ENCODE measurements around the gene CLDND2. TPM values are rescaled to one million over a fixed set of nuclear protein-coding genes. Genes with fewer than 3 reads are reported as not detected.
A peak's percentile ranks its signal among the peaks of the same experiment; 100 is the strongest.

Gene CLDND2
- total and polyA plus RNA-seq, 11 donors = 0.46 to 2.3 (median 0.92) TPM; not detected in 5

DNA sequence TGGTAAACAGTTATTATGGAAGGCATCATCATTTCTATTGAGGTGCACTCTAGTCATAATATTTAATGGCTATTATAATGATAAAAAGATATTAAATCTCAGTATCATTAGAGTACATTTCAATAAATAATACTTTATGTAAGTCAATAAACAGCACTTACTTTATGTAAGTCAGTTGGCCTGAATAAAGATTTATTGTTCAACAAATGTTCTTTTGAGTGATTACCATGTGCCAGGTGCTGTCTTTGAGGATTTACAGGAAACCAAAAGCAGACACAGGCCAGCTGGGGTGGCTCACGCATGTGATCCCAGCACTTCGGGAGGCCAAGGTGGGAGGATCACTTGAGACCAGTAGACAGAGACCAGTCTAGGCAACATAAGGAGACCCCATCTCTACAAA, 8.6 kb upstream of the CLDND2 start:
- DNase-seq = no peak
- H3K27ac ChIP-seq = no peak overlapping the region
- peaks cover 0 to 15% (median 0%) of the 10 kb centered on the region in 12 donors for H3K4me1 ChIP-seq
- no peaks in the 10 kb centered on the region for H3K27me3 ChIP-seq
- no peaks in the 10 kb centered on the region for H3K36me3 ChIP-seq
- no peak overlapping the region for H3K4me3 ChIP-seq
- ATAC-seq = no peak
- intact Hi-C loops (cut with DNase I) = no loop called here
- TF ChIP-seq, protein P1, sequence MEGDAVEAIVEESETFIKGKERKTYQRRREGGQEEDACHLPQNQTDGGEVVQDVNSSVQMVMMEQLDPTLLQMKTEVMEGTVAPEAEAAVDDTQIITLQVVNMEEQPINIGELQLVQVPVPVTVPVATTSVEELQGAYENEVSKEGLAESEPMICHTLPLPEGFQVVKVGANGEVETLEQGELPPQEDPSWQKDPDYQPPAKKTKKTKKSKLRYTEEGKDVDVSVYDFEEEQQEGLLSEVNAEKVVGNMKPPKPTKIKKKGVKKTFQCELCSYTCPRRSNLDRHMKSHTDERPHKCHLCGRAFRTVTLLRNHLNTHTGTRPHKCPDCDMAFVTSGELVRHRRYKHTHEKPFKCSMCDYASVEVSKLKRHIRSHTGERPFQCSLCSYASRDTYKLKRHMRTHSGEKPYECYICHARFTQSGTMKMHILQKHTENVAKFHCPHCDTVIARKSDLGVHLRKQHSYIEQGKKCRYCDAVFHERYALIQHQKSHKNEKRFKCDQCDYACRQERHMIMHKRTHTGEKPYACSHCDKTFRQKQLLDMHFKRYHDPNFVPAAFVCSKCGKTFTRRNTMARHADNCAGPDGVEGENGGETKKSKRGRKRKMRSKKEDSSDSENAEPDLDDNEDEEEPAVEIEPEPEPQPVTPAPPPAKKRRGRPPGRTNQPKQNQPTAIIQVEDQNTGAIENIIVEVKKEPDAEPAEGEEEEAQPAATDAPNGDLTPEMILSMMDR (IDR thresholded peaks at IDR 0.05) = no peak
- TF ChIP-seq POLR2A (IDR thresholded peaks at IDR 0.05) = no peak
- WGBS, 4 donors = 77 to 85% (median 78%) methylated on average over 2 of the region's 2 CpGs
- peaks cover 0 to 7% (median 0%) of the 10 kb centered on the region in 12 donors for H3K9me3 ChIP-seq

DNA sequence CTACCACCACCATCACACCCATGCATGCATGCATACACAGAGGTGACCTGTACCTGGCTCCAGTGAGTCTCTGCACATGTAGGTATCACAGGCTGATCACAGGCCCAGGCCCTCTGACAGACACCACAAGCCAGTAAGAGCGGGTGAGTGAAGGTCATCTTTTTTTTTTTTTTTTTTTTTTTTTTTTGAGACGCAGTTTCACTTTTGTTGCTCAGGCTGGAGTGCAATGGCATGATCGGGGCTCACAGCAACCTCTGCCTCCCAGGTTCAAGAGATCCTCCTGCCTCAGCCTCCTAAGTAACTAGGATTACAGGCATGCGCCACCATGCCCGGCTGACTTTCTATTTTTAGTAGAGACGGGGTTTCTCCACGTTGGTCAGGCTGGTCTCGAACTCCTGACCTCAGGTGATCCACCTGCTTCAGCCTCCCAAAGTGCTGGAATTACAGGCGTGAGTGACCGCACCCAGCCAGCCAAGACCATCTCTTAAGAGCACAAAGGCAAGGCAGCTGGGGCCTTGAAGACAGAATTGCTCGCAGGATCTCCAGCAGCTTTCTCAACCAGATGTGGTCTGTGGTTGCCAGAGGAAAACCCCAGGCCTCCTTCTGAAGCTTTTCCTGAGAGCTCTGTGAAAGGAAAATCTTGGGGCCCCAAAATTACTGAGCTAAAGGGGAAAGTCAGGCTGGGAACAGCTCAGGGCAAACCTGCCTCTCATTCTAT, 6.9 kb upstream of the CLDND2 start:
- intact Hi-C loops (cut with DNase I) = no loop called here
- H3K9me3 ChIP-seq = no peaks in the 10 kb centered on the region
- DNase-seq (peak in 1 of 5 donors; percentile 24), ATAC-seq (no peak)
- H3K27me3 ChIP-seq = no peaks in the 10 kb centered on the region
- no peak overlapping the region for H3K4me3 ChIP-seq
- H3K4me1 ChIP-seq = peaks cover 0 to 24% (median 0%) of the 10 kb centered on the region in 12 donors
- no peaks in the 10 kb centered on the region for H3K36me3 ChIP-seq
- TF ChIP-seq, protein P1 (IDR thresholded peaks at IDR 0.05) = no peak
- no peak for TF ChIP-seq POLR2A (IDR thresholded peaks at IDR 0.05)
- no peak overlapping the region for H3K27ac ChIP-seq
- WGBS, 4 donors = 71 to 79% (median 77%) methylated on average over 10 to 11 of the region's 11 CpGs

DNA sequence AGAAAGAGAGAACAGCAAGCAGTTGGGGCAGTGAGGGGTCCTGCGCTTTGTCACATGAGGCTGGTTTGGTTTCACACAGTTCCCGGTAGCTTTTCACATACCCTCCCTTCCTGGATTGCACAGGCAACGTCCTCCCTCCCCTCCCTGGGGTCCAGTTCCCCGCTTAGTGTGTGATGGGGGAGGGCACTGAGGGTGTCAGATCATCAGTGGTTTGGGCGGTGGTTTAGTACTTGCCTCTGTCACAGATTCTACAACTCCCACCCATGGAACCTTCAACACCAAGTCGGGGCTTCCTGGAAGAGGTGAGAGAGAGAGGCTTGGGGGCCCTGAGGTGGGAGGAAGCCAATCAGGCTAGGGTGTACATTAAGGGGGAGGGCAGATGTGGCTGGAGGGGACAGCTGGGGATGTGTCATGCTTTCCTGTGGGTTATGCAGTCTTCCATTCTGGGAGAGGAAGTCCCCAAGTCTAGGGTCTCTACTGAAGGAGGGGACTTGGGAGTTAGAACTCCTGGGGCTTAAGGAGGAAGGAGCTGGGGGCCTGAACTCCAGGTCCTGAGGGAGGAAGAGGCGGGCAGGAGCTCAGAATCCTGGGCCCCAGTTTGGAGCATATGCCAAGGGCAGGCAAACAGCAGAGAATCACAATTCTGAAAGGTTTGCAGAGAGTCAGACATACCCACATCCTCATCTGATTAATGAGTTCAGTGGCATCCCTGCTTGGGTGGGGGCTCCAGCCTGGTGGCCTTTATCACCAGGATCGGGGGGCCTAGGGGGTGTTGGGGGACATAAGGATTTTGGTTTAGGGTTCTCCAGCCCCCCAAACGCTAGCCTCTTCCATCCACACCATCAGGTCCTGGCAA, 4.1 kb upstream of the CLDND2 start, which contains the start of gene NKG7:
TSS of gene NKG7 (minus strand) at position 6 of the 856 bp plus-strand sequence. CDS start 119 bp downstream, outside the sequence.
- no peak for ATAC-seq
- Histone ChIP-seq H3K4me1 (peaks cover 0 to 30% (median 2%) of the 10 kb centered on the region in 12 donors), H3K27ac (peak within 1 kb of the TSS in 1 of 12 donors; percentile 83), H3K4me3 (peak within 1 kb of the TSS in 2 of 12 donors; percentile 10 to 50), H3K9me3 (no peaks in the 10 kb centered on the region), H3K27me3 (no peaks in the 10 kb centered on the region), H3K36me3 (no peaks in the 10 kb centered on the region)
- no peak for DNase-seq
- no peak for TF ChIP-seq POLR2A (IDR thresholded peaks at IDR 0.05)
- TF ChIP-seq, protein P1 (IDR thresholded peaks at IDR 0.05) = no peak
- intact Hi-C loops (cut with DNase I) = no loop called here
- WGBS, 4 donors = 40 to 58% (median 49%) methylated on average over 9 of the region's 9 CpGs
